Measurements from ENCODE around the gene KRTAP9-6. TPM values are rescaled to one million over a fixed set of nuclear protein-coding genes. Genes with fewer than 3 reads are reported as not detected.

KRTAP9-6 gene
- total RNA-seq, 1 experiment from 2014 or later = not detected

DNA sequence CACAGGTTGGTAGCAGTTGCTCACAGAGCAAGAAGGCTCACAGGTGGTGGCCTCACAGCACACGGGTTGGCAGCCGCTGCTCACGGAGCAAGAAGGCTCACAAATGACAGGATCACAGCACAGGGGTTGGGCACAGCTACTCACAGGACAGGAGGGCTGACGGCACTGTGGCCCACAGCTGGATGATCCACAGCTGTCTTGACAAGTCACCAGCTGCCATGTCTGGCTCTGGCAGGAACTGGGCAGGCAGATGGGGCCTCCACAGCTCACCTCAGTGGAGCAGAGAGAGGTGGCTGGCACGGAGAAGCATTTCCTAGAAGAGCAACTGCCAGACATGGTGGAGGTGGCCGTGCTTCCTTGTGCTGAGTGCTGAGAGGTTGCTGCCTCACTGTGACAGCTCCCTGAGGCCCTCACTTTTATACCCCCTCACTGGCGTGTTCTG, 43.8 kb downstream of the KRTAP9-6 start, which contains the start of gene KRTAP16-1:
KRTAP16-1 (minus strand) TSS at position 392 of the 442 bp plus-strand sequence; CDS start at position 336, 56 bp downstream.
- POLR2A ChIA-PET = no interaction called here
- in situ Hi-C loops (cut with HindIII; ENCODE audit: low pct_unique_long_range_greater_than_20kb, low sequenced_read_pairs) (no loop called here), intact Hi-C loops (cut with micrococcal nuclease; ENCODE audit: unreplicated experiment) (no loop called here)
- Histone ChIP-seq H3K4me1 (ENCODE audit: control insufficient read depth, insufficient read depth, low read length) (no peaks in the 10 kb centered on the region), H3K9me3 (ENCODE audit: control insufficient read depth, insufficient read depth, low read depth, low read length) (no peaks in the 10 kb centered on the region), H3K4me3 (ENCODE audit: low read depth in 2 of 2, low read length in 2 of 2) (no peak within 1 kb of the TSS), H3K27ac (ENCODE audit: low read length) (no peak within 1 kb of the TSS), H3K27me3 (ENCODE audit: control insufficient read depth, insufficient read depth, low read length) (peaks cover 5% of the 10 kb centered on the region; the same call in 1 of the 2 replicates), H3K36me3 (ENCODE audit: control insufficient read depth, insufficient read depth, low read length) (no peaks in the 10 kb centered on the region)
- BruUV-seq (replicated peaks) = no TSS peak
- TF ChIP-seq SIN3A (IDR thresholded peaks at IDR 0.05; ENCODE audit: borderline replicate concordance, insufficient read depth, low read depth, low read length) = no peak
- peak; percentile 21; the same call in 1 of the 2 replicates for ATAC-seq
- no peak for DNase-seq (ENCODE audit: low read depth, low spot score)
- CTCF ChIA-PET = no interaction called here

- H3K4me1 ChIP-seq (ENCODE audit: control insufficient read depth, insufficient read depth, low read length) = no peaks in the 10 kb centered on the region
- ChIA-PET POLR2A (no interaction called here), CTCF (no interaction called here)
- ATAC-seq (no peak), DNase-seq (ENCODE audit: low read depth, low spot score) (no peak)
- no peak overlapping the region for H3K27ac ChIP-seq (ENCODE audit: low read length)
- no peak for TF ChIP-seq SIN3A (IDR thresholded peaks at IDR 0.05; ENCODE audit: borderline replicate concordance, insufficient read depth, low read depth, low read length)
- no peak for TF ChIP-seq TCF7L2 (IDR thresholded peaks at IDR 0.05; ENCODE audit: low read depth, low read length)
- TF ChIP-seq REST (IDR thresholded peaks at IDR 0.05; ENCODE audit: insufficient read depth in 1 of 2, low read depth in 2 of 2, low read length in 1 of 2) = no peak
- TF ChIP-seq, protein P1, sequence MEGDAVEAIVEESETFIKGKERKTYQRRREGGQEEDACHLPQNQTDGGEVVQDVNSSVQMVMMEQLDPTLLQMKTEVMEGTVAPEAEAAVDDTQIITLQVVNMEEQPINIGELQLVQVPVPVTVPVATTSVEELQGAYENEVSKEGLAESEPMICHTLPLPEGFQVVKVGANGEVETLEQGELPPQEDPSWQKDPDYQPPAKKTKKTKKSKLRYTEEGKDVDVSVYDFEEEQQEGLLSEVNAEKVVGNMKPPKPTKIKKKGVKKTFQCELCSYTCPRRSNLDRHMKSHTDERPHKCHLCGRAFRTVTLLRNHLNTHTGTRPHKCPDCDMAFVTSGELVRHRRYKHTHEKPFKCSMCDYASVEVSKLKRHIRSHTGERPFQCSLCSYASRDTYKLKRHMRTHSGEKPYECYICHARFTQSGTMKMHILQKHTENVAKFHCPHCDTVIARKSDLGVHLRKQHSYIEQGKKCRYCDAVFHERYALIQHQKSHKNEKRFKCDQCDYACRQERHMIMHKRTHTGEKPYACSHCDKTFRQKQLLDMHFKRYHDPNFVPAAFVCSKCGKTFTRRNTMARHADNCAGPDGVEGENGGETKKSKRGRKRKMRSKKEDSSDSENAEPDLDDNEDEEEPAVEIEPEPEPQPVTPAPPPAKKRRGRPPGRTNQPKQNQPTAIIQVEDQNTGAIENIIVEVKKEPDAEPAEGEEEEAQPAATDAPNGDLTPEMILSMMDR (IDR thresholded peaks at IDR 0.05) = no peak
- TF ChIP-seq POLR2AphosphoS5 (IDR thresholded peaks at IDR 0.05; ENCODE audit: low read depth, low read length) = no peak
- intact Hi-C loops (cut with micrococcal nuclease; ENCODE audit: unreplicated experiment) = no loop called here
- no TSS peak for BruUV-seq (replicated peaks)
- no peaks in the 10 kb centered on the region for H3K36me3 ChIP-seq (ENCODE audit: control insufficient read depth, insufficient read depth, low read length)
- H3K9me3 ChIP-seq (ENCODE audit: control insufficient read depth, insufficient read depth, low read depth, low read length) = no peaks in the 10 kb centered on the region
- 0 out of 2 replicates have a peak, but pooled peaks cover 3% of the 10 kb centered on the region for H3K27me3 ChIP-seq (ENCODE audit: control insufficient read depth, insufficient read depth, low read length)
- no peak overlapping the region for H3K4me3 ChIP-seq (ENCODE audit: low read depth in 2 of 2, low read length in 2 of 2)
- in situ Hi-C loops (cut with HindIII; ENCODE audit: low pct_unique_long_range_greater_than_20kb, low sequenced_read_pairs) = no loop called here
Observed at GRCh38 chr17:41311111-41311510, 45.9 kb downstream of the KRTAP9-6 start.

DNA sequence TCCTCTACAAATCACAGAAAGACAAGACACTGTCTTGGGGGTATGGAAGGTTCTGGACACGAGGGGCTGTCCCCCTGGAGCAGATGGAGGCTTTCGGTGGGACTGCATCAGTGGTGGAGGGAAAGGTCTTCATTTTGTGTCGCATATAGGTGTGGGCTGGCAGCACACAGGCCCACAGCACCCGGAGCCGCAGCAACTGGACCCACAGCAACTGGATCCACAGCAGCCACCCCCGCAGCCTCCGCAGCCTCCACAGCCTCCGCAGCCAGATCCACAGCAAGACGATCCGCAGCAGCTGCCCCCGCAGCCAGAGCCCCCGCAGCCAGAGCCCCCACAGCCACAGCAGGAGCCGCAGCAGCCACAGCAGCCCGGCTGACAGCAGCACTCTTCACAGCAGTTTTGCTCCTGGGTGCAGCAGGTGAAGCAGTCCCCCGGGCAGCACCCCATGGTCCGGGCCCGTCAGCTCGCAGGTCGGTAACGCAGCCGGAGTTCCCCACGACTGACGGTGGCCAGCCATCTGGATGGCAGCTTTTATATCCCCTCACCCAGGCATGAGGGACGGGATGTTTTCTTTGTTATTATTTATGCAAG, 50.1 kb downstream of the KRTAP9-6 start, which contains the start of gene KRTAP17-1:
KRTAP17-1 (minus strand) TSS at position 507 of the 591 bp plus-strand sequence; CDS start at position 447, 60 bp downstream.
- Histone ChIP-seq H3K4me3 (ENCODE audit: low read depth in 2 of 2, low read length in 2 of 2) (no peak within 1 kb of the TSS), H3K4me1 (ENCODE audit: control insufficient read depth, insufficient read depth, low read length) (no peaks in the 10 kb centered on the region), H3K9me3 (ENCODE audit: control insufficient read depth, insufficient read depth, low read depth, low read length) (0 out of 2 replicates have a peak, but pooled peaks cover 2% of the 10 kb centered on the region), H3K36me3 (ENCODE audit: control insufficient read depth, insufficient read depth, low read length) (no peaks in the 10 kb centered on the region), H3K27ac (ENCODE audit: low read length) (no peak within 1 kb of the TSS), H3K27me3 (ENCODE audit: control insufficient read depth, insufficient read depth, low read length) (0 out of 2 replicates have a peak, but pooled peaks cover 3% of the 10 kb centered on the region)
- DNase-seq (ENCODE audit: low read depth, low spot score) = no peak
- in situ Hi-C loops (cut with HindIII; ENCODE audit: low pct_unique_long_range_greater_than_20kb, low sequenced_read_pairs) = no loop called here
- no peak for ATAC-seq
- ChIA-PET CTCF (no interaction called here), POLR2A (no interaction called here)
- TF ChIP-seq, protein P1 (IDR thresholded peaks at IDR 0.05) = no peak
- TF ChIP-seq TCF7L2 (IDR thresholded peaks at IDR 0.05; ENCODE audit: low read depth, low read length) (no peak), REST (IDR thresholded peaks at IDR 0.05; ENCODE audit: insufficient read depth in 1 of 2, low read depth in 2 of 2, low read length in 1 of 2) (no peak)
- intact Hi-C loops (cut with micrococcal nuclease; ENCODE audit: unreplicated experiment) = no loop called here
- no TSS peak for BruUV-seq (replicated peaks)

Data from Panc1 (cell line).